ENCODE measurements around the gene TAF6.
A peak's percentile ranks its signal among the peaks of the same experiment; 100 is the strongest.

TAF6 gene

DNA sequence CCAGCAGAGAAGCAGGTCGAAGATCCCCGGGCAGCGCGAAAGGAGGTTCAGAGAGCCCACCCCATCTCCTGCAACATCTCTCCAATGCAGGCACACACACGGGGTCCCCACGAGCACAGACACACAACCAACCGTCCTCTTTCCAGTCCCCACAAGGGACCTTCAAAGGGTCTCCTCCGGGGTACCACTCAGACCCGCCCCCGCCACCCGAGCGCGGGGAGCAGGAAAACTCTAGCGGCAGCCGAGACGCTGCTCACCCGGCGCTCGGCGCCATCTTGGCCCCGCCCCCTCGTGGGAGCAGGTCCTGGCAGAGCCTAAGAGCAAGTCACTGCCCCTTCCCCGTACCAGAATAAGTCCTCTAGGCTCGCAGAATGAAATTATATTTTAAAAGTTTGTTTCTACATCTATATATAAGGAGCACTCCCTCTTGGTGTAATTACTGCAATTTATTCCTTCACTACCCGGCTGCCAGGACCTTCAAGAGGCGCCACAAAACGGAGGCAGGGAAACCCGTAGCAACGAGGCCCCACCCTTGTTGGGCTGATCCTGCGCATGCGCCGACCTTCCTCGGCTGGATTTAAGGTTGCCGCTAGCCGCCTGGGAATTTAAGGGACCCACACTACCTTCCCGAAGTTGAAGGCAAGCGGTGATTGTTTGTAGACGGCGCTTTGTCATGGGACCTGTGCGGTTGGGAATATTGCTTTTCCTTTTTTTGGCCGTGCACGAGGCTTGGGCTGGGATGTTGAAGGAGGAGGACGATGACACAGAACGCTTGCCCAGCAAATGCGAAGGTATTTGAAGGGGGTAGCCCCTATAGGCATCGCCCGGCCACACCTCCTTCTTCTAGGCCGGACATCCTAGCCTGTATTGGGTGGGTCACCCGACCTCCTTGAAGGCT is at the start of gene TAF6, which contains the start of gene CNPY4:
TSS of gene TAF6 (minus strand) at position 287 of the 898 bp plus-strand sequence. CDS start 5,149 bp downstream, outside the sequence.
TSS of gene CNPY4 (plus strand) at position 563 of the 898 bp plus-strand sequence. CDS start at position 674, 111 bp downstream.
- DNase-seq (ENCODE audit: low spot score): peak; percentile 98

DNA sequence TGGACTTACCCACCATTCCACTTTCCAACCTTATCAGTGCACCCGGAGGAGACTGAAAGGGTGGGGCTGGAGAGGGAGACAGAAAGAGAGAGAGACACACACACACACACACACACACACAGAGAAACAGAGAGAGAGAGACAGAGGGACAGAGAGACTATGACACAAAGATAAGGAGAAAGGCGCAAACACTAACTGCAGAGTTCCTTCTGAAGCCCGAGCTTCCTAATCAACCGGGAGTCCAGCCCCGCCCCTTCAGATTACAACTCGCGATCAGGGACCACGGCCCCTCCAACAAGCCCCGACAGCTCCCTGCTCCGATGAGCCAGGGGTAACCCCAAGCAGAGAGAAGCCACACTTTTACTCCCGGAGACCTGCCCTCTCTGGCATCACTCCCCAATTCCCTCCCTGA is 48.8 kb upstream of the TAF6 start:
- DNase-seq (ENCODE audit: low spot score): no peak

DNA sequence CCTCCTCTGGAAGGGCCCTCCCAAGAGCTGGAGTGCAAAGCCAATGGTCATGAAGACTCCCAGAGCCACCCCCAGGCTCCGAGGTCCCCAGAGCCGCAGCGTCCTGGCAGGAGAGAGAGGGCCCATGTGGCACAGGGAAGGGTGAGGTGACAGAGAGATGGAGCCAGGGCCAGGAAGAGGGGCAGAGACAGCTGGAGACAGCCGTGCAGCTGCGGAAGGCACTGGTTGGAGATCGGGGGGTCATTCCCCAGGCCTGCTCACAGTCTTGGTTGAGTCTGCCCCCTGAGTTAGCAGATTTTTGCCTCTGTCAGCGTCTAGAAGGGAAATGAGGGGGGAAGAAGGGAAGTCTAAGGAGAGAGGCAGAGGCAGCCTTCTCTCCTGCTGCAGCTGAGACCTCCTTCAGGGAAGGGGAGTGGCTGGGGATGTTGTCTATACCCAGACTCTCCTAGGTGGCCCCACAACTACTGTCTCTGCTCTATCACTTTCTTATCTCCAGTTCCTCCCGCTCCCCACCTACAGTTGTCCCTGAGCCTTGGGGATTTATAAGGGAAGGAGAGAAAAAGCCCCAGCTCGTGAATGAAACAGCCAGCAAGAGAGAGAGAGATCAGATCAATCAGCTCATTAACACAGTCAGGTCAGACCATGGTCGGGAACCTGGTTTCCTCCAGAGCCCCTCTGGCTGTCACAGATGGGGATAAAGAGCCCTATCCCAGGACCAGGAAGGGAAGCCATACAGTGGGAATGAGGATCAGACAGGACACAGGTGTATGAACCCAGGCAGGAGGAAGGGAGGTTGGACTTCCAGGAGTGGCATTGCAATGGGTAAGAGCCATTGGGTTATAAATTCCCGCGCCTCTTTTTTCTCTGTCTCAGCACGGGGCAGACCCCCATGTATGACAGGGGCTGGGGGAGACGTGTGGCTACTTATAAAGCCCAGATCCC is 48.1 kb upstream of the TAF6 start:
- DNase-seq (ENCODE audit: low spot score): no peak

DNA sequence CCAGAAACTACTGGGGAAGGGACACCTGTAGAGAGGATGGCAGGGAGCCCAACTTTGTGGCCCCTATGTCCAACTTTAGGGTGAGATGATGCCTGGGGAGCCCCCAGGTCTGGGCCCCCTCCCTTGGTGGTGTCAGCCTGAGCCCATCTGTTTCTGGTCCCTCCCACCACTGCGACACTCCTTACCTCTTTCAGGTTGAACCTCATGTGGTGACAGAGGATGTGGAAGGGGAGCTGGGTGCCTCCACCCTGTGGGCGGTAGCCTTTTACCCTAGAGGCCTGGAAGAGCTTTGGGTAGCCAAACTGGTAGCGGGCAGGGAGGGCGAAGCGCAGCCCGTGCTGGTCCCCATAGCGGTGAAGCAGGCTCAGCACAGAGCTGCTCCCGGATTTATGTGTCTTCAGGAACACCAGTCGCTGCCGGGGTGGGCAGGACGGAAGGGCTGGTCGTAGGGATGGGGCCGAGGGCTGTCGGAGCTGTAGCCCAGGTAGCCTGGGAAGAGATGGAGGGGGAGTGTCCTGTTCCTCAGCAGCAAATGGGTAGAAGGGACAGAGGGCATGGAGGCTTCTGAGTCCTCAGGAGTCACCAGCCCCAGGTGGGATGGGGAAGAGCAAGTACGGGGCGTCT is 47.3 kb upstream of the TAF6 start:
- no peak for DNase-seq (ENCODE audit: low spot score)

DNA sequence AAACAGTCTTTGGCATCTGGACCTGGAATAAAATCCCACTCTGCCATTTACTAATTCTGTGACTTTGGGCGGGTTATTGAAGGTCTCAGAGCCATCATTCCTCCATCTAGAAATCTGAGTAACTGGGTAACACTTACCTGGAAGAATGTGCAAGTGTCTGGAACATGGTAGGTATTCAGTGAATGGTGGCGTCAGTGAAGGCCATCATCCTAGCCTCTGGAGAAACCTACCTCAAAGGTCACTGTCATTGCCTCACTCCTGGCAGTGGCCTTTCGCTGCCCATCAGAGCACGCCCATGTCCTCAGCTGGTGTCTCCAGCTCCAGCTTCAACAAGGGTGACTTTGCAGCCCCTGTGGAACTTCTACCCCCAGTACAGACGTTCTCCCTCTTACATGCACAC is 44.7 kb upstream of the TAF6 start:
- no peak for DNase-seq (ENCODE audit: low spot score)

DNA sequence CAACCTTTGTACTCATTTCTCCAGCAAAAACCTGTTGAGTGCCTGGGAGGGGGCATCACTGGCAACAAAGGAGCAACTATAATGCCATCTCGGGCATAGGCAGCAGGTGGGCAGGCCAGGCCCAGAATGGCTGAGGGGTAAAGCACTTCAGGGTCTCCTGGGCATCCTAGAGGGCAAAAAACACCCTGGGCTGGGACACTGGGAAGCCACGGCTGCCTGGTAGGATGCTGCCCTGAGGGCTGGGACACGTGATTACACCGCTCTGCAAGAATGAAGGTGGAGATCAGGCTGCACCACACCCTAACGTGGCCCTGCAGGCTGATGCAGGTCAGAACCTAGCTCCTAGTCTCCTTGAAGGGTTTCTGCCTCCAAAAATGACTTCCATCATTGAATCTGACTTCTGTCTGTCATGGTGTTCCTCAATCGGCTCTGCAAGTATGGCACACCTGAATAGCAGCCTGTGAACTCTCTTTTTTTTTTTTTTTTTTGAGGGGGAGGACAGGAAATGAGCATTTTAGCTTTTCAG is 43.9 kb upstream of the TAF6 start:
- no peak for DNase-seq (ENCODE audit: low spot score)

DNA sequence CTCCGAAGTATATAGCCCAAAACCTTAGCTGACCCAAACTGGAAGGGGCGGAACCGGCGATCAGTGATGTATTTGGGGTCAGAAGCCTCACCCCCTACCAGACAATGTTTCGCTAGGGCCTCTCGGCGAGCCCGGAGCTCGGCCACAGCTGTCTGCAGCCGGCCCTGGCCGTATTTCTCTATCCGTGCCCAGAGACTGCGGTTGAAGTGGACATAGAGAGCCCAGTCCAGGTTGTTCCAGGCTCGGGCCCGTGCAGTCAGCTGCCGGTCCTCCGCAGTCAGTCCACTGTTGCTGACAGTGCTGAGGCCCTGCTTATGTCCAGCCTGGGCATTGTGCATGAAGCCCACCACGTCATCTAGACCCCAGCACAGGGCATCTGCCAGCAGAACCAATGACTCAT is 40.9 kb upstream of the TAF6 start:
- DNase-seq (ENCODE audit: low spot score): no peak

DNA sequence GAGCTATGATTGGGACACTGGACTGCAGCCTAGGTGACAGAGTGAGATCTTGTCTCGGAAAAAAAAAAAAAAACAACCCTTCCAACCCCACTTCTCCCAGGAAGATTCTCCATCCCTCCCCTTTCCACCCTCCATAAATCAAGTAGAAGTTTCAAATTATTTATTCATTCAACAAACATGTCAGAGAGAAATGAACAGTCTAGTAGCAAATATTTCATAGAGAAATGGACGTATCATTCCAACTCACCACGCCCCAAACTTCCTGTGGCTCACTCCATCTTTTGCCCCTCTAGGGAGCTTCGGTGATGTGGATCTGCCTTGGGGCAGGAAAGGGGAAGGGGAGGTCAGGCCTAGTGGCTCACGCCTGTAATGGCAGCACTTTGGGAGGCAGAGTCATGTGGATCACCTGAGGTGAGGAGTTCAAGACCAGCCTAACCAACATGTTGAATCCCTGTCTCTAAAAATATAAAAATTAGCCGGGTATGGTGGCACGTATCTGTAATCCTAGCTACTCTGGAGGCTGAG is 40.0 kb upstream of the TAF6 start:
- DNase-seq (ENCODE audit: low spot score): no peak

DNA sequence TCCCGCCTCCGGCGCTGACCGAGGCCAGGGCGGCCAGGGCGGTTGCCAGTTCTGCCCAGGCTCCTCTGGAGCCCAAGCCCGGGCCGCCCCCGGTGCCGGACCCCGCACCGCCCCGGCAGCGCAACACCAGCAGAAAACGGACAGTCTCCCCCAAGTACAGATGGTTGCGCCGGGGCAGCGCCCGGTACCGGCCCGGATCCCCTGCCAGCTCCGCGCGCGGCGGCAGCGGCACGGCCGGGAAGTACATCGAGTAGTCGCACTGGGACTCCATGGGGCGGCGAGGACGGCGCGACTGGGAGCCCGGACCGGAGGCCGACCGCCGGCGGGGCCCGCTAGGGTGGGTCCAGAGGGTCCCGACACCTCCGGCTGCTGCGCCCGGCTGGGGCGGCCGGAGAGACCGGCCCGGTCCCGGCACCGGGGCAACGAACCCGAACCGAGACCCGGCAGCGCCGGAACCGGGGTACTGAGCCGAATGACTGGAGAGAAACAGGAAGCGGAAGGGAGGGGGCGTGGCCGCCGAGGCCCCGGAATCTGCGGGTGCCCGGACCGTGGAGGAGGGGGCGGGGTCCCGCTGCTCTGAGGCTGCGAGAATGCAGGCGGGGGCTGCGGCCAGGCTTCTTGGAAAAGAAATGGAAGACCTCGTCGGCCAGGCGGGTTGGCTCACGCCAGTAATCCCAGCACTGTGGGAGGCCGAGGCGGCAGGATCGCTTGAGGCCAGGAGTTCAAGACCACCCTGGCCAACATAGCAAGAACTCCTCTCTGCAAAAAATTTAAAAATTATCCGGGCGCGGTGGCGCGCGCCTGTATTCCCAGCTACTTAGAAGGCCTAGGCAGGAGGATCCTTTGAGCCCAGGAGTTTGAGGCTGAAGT is 39.3 kb upstream of the TAF6 start, which contains the start of gene TRAPPC14:
TSS of gene TRAPPC14 (minus strand) at position 495 of the 870 bp plus-strand sequence. CDS start at position 271, 224 bp downstream.
- DNase-seq (ENCODE audit: low spot score): peak; percentile 99

DNA sequence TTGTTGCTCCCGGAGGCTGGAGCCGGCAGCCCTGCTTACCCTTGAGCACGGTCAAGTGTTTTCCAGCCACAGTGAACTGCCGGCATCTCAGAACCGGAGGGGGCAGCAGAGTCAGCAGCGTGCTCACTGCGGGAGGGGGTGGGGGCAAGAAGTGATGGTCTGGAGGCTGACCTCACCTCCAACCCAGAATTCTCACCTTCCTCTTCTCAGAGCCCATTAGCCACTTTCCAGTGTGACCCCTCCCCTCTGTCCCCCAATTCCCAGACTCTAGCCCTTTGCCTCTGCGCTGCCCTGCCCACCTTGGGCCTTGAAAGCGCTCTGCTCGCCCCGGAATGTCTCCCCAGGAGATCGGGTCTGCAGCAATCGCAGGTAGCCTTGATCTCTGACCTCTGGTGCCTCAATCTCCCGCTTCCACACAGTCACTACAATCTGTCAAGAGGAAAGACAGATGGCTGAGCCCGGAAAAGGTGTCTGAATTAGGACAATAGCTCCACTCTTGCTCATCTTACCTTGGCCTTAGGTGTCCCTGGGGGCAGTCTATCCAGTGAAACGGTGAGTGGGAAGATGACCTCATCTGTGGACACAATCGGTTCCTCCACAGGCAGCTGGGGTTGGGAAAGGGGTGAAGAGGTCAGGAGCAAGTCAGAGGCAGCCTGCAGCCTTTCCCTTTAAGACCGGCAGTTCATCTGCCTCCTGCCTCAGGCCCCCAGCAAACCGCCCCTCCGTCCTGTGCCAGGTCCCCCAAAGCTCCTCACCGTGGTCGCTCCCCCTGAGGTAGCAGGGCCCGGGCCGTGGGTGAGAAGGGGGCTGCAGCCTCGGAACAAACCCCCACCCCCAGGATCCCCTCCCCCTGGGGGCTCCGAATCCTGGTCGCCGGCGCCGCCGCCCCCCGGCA is 38.4 kb upstream of the TAF6 start:
- DNase-seq (ENCODE audit: low spot score): peak; percentile 48

DNA sequence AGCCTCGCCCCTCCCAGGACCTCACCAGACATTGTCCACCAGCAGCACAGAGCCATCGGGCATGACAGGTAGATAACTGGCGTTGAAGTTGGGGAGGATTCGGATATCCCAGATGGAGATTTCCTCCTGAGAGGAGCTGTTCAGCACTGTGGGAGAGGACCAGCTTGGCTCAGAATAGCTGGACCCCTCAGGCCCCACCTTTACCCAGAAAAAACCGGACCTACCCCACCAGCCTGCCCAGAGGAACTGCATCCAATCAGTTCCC is 37.8 kb upstream of the TAF6 start:
- no peak for DNase-seq (ENCODE audit: low spot score)

DNA sequence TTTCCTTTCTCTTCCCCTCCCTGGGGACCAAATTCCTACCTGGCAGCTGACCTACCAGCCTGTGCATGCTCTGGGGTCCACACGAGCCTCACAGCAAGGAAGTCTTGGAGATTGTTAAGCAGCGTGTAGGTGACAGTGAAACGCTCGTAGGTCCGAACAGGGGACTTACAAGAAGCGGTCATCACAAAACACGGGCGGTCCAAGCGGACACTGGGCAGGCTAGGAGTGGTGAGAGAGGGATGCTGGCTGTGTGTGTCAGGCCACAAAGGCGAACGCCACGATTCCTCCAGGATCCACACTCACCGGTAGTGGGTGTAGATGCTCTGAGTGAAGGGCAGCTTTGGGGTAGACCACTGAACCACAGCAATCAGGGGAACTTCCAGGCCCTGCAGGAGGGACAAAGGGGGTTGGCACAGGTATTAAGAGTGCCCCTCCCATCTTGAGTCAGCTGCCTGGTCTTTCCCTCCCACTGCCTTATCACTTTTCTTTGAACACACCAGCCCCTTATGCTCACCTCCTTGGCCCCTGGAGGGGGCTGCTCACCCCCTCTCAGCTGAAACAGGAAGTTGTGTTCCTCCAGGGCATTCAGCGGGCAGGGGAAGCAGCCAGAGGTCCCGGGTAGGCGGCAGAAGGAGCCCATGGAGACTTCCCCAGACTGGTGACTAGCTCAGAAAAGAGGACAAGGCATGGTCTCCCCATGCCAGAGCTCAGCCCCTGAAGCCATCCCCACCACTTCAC is 37.3 kb upstream of the TAF6 start:
- DNase-seq (ENCODE audit: low spot score): no peak

DNA sequence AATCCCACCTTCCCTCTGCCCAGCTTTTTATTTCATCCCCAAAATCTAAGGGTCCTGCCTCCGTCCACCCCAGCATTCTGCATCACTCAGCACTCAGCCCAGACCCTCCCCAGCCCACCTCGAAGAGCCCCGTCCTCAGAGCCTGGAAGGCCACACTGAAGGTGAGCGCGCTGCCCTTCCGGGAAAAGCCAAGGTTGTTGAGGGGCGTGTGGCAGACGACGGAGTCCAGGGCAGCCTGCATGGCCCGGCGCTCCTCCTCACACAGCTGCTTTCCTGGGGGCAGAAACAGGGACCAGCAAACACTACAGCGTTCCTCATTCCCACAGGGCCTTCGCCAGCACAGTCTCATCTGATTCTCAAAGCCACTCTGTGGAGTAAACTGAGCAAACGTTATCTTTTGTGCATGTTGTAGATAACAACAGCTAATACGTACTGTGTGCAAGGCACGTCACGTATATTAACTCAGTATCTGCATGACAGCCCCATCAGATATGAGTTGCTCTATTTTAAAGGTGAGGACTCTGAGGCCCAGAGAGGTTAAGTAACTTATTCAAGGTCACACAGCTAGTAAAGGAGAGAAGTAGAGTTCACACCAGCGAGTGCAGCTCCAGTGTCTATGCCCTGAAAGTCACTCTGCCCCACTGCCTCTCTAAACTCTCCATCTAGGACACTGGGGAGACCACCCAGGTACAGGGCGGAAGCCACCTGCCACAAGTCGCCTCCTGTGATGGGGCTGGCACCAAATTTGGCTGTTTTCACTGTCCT is 36.6 kb upstream of the TAF6 start:
- no peak for DNase-seq (ENCODE audit: low spot score)

DNA sequence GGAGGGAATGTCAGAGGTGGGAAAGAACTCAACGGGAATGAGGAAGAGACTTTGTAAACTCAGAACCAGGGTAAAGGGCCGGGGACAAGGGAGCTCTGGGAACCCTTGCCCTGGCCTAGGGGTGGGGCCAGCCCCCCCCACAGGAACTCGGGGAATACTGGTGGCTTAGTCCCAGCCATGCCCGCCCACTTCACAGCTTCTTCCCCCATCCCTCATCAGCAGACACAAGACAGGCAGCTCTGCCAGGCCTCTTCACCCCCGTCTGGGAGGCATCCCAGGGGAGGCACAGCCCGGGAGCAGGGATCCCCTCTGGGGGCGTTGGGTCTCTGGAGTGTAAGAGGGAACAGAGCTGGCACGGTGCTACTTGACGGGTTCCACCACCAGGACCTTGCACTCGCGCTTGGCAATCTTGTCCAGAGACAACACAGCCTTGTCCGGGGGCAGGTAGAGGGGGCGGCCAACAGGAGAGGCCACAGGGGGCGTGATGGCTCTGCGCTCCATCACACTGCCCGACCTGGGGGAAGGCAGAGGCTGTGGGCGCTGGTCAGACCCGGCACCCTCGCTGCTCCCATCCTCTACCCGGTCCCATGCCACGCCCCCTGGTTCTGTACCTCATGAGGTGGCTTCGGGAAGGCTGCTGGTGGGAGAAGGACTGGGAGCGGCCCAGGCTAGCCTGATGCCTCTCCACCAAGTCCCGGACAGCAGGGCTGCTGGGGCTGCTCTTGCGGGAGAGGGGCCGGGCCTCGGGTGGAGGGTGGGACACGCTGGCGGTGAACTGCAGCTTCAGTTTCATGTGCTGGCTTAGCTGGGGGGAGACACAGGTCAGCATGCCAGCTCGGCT is 35.7 kb upstream of the TAF6 start:
- no peak for DNase-seq (ENCODE audit: low spot score)

DNA sequence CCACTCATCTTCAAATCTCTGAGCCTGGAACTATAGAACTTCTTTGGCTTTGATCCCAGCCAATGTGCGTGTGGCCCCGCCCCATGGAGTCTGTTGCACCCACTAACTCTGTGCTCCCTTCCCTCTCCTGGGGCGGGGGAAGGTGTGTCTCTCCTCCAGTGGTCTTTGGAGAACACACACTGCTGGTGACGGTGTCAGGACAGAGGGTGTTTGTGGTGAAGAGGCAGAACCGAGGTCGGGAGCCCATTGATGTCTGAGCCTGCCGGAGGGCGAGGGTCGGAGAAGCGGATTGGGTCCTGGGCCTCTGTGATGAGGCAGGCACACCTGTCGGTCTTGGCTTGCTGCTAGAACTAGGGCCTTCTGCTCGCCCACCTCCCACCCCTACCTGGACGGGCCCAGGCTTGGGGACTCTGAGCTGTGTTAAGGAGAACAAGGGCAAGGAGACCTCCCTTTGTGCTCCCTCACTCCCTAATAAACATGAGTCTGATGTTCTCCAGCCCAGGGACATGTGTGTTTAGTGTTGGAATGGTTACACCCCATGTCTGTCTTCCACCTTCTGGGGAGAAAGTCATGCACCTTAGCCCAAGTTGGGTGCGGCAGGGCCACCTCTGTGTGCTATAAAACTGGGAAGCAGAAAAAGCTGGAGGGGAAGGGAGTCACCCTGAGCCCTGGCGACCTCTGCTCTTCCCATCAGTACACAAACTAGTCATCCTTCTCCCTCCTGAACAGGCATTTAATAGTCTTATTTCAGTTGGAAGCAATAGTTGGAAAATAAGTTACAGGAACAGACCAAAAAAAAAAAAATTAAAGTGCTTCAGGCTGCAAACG is 34.8 kb upstream of the TAF6 start:
- DNase-seq (ENCODE audit: low spot score): no peak

DNA sequence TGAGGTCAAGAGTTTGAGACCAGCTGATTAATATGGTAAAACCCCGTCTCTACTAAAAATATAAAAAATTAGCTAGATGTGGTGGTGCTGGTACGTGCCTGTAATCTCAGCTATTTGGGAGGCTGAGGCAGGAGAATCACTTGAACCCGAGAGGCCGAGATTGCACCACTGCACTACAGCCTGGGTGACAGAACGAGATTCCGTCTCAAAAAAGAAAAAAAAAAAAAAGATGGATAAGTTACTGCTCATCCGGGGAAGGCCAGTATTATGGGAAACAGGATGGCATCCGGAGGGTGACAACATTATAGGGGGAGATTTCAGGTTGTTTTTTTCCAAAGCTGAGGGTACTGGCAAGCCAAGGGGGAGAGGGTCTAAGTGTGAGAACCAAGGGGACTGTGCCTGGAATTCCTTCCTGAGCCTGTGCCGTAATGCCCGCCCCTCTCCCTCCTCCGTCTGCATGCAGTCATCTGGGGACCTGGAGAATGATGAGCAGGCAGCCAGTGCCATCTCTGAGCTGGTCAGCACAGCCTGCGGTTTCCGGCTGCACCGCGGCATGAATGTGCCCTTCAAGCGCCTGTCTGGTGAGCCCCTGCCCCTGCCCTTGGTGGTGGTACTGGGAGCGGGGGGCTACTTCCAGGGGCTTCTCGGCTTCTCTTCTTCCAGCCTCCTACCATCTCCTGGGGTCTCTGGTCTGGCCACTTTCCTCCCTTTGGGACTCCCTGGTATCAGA is 33.9 kb upstream of the TAF6 start:
- DNase-seq (ENCODE audit: low spot score): no peak
